GM12864 (cell line): Measurements from ENCODE around the gene AP5Z1.

Experiments used
- DNase-seq: peaks from one replicate; pipeline ENCODE4 v3.0.0-alpha.2; 2011; ENCODE audit warnings: low read depth
- H3K4me3 ChIP-seq: 2 replicates; pipeline ENCODE4 v1.5.1; 2011; ENCODE audit warnings: mild to moderate bottlenecking, low read depth, low read length, control low read depth
- TF ChIP-seq, protein P1 (sequence below): IDR thresholded peaks from 2 replicates; pipeline ENCODE4 v1.5.1; 2011; ENCODE audit warnings: low read depth, mild to moderate bottlenecking, moderate library complexity, low read length, control low read depth, inconsistent platforms; ENCODE audit errors: missing control alignments

The AP5Z1 gene

DNA sequence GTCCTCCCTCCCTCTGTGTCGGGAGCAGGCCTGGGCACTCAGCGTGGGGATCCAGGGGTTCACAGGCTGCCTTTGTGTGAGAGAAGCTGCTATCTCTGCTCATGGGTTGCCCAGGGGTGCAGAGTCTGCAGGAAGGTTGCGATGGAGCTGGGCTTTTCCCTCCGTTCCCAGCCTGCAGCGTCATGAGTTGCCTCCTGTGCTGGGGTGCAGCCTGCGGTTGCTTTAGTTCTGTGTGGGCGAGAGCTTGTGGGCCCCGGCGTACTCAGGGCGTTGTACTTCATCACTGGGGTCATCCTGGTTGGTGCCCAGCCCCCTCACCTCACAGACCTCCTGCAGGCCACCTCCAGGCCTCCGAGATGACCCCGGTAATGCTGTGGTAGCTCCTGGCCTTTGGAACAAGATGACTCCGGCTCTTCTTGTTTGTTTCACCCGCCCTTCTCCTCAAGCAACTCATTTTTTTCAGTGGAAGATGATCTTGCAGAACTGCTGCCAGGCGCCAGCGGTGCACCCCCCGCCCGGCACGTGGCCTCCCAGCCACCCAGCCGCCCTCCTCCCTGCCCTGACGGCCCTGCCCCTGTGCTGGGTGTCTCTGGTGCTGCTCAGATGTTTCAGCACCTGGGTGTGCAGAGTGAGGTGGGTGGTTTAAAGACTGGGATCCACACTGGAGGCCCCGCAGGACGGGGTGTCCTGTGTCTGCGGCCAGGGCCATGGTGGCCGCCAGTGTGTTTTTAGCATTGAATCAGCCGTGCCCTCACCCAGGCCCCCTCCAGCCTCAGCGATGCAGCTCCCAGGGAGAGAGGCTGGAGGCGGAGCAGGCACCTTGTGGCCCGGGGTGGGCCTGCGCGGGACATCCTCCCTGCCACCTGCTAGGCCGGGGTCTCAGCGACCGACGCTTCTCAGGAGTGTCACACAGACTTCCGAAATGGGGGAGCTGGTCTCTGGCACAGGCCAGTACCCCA is 7.2 kb downstream of the AP5Z1 start:
- TF ChIP-seq, protein P1, sequence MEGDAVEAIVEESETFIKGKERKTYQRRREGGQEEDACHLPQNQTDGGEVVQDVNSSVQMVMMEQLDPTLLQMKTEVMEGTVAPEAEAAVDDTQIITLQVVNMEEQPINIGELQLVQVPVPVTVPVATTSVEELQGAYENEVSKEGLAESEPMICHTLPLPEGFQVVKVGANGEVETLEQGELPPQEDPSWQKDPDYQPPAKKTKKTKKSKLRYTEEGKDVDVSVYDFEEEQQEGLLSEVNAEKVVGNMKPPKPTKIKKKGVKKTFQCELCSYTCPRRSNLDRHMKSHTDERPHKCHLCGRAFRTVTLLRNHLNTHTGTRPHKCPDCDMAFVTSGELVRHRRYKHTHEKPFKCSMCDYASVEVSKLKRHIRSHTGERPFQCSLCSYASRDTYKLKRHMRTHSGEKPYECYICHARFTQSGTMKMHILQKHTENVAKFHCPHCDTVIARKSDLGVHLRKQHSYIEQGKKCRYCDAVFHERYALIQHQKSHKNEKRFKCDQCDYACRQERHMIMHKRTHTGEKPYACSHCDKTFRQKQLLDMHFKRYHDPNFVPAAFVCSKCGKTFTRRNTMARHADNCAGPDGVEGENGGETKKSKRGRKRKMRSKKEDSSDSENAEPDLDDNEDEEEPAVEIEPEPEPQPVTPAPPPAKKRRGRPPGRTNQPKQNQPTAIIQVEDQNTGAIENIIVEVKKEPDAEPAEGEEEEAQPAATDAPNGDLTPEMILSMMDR = no peak
- H3K4me3 ChIP-seq = no peak overlapping the region
- DNase-seq = no peak

DNA sequence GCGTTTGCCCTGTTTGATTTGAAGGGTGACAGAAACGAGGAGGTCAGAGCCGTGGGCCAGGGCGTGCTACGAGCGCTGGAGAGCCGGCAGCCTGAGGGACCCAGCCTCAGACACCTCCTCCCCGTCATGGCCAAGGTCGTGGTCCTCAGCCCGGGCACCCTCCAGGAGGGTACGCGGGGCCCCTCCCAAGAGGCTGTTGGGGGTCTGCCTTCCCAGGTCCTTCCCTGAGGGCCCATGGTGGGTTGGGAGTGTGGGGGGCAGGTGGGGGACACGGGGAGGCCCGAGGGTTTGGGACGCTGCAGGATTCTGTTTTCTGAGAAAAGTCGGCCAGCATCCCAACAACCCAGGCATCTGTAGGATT is 7.8 kb downstream of the AP5Z1 start:
- TF ChIP-seq, protein P1 = no peak
- no peak overlapping the region for H3K4me3 ChIP-seq
- no peak for DNase-seq

DNA sequence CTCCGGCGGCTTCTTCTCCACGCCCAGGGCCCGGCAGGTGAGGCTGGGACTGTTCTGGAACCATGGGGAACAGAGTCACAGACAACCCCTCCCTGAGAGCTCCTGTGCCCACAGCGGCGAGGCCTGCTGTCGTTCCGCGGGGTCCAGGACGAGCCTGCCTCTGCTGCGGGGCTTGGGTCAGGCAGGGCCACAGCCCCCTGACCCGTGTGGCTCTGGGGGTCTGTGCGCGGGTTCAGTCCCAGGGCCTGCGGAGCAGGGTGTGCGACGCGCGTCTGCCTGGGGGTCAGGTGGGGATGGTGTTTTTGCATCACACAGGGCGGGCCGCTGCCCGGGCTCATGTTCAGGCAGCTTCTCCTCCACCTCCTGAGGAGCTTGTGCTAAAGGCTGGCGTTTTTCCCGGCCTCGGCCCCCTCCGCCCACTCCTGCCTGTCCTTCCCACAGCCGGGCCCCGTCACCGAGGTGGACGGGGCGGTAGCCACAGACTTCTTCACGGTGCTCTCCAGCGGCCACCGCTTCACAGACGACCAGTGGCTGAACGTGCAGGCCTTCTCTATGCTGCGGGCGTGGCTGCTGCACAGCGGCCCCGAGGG is 8.4 kb downstream of the AP5Z1 start:
- H3K4me3 ChIP-seq = no peak overlapping the region
- DNase-seq = no peak
- TF ChIP-seq, protein P1 = no peak

DNA sequence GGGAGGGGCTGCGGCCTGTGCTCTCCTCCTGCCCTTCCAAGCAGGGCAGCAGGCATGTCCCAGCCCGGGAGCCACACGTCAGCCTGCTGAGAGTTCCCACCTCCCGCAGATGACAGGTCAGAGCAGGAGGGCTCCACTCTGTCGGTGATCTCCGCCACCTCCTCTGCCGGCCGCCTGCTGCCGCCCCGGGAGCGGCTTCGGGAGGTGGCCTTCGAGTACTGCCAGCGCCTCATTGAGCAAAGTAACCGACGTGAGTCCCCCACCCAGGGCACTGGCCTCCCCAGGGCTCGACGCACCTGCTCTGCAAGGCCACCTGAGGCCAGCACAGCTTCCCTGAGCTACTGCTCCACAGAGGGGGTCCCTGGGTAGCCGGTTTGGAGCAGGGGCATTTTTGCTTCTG is 9.4 kb downstream of the AP5Z1 start:
- TF ChIP-seq, protein P1 = no peak
- H3K4me3 ChIP-seq = no peak overlapping the region
- no peak for DNase-seq

DNA sequence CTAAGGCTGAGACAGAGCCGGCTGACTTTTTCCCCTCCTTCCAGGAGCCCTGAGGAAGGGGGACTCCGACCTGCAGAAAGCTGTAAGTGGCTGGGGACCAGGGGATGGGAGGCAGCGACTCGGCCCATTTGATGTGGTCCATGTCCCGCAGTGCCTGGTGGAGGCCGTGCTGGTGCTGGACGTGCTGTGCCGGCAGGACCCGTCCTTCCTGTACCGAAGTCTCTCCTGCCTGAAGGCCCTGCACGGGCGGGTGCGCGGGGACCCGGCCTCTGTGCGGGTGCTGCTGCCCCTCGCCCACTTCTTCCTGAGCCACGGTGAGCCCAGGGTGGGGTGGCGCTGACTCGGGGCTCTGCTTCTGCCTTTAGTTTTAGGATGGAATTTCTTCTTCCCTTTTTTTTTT is 9.9 kb downstream of the AP5Z1 start:
- TF ChIP-seq, protein P1 = no peak
- no peak overlapping the region for H3K4me3 ChIP-seq
- DNase-seq = no peak

DNA sequence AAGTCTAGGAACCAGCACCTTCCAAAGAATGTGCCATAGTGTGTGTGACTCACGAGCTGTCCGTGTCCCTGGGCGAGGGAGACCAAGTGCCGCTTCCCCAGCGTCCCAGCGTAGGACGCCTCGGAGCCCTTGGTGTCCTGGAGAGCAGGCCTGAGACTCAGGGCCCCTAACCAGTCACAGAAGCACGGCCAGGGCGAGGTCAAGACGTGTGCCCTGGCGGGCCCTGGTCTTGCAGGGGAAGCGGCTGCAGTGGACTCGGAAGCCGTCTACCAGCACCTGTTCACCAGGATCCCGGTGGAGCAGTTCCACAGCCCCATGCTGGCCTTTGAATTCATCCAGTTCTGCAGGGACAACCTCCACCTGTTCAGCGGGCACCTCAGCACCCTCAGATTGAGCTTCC is 10.6 kb downstream of the AP5Z1 start:
- H3K4me3 ChIP-seq = no peak overlapping the region
- TF ChIP-seq, protein P1 = no peak
- DNase-seq = no peak
